ENCODE measurements around the gene SRP9.

DNA sequence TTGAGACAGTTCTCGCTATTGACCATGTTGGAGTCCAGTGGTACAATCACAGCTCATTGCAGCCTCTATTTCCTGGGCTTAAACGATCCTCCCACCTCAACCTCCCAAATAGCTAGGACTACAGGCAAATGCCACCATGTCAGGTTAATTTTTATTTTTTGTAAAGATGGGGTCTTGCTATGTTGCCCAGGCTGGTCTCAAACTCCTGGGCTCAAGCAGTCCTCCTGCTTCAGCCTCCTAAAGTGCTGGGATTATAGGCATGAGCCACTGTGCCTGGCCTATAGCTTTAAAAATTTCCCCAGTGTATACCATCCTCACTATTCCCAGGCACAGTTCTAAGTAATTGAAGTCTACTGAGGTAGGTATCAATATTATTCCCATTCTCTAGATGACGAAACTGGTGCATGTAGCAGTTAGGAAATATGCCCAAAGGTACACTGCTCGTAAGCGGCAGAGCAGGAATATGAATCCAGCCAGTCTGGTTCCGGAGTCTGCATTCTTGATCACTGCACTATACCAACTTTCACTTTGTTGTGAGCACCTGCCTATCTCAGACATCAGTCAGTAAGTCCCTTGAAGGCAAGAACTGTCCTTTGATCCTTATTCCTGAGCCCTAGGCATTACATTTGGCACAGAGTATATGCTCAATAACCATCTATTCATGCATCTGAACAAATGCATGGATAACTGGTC lies 11.5 kb upstream of the SRP9 start:
- TF ChIP-seq, protein P1, sequence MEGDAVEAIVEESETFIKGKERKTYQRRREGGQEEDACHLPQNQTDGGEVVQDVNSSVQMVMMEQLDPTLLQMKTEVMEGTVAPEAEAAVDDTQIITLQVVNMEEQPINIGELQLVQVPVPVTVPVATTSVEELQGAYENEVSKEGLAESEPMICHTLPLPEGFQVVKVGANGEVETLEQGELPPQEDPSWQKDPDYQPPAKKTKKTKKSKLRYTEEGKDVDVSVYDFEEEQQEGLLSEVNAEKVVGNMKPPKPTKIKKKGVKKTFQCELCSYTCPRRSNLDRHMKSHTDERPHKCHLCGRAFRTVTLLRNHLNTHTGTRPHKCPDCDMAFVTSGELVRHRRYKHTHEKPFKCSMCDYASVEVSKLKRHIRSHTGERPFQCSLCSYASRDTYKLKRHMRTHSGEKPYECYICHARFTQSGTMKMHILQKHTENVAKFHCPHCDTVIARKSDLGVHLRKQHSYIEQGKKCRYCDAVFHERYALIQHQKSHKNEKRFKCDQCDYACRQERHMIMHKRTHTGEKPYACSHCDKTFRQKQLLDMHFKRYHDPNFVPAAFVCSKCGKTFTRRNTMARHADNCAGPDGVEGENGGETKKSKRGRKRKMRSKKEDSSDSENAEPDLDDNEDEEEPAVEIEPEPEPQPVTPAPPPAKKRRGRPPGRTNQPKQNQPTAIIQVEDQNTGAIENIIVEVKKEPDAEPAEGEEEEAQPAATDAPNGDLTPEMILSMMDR (IDR thresholded peaks at IDR 0.05; ENCODE audit: borderline replicate concordance, extremely low read depth, low read length, poor library complexity, severe bottlenecking): no peak
- no peak for TF ChIP-seq EZH2 (IDR thresholded peaks at IDR 0.05; ENCODE audit: borderline replicate concordance, low read depth, low read length, severe bottlenecking)
